Neural crest cell (in vitro differentiated cells): Measurements from ENCODE around the gene SLC35A2. TPM values are rescaled to one million over a fixed set of nuclear protein-coding genes. Genes with fewer than 3 reads are reported as not detected.

ENCODE experiments used
- DNase-seq: peaks from one replicate; pipeline ENCODE4 v3.0.0; 2021; ENCODE audit warnings: low read depth, mixed read lengths, low spot score
- H3K27ac Mint-ChIP-seq: one replicate; pipeline ENCODE4 v1.8.0; 2021; ENCODE audit warnings: mild to moderate bottlenecking, mixed read lengths; ENCODE audit not compliant: unreplicated experiment
- H3K27me3 Mint-ChIP-seq: 2 replicates; pipeline ENCODE4 v1.8.0; 2021; ENCODE audit warnings: low read depth, mild to moderate bottlenecking, mixed read lengths
- H3K36me3 Mint-ChIP-seq: 2 replicates; pipeline ENCODE4 v1.8.0; 2021; ENCODE audit warnings: low read depth, mild to moderate bottlenecking, mixed read lengths
- H3K4me1 Mint-ChIP-seq: 2 replicates; pipeline ENCODE4 v1.8.0; 2021; ENCODE audit warnings: mixed read lengths
- H3K4me3 Mint-ChIP-seq: one replicate; pipeline ENCODE4 v1.8.0; 2021; ENCODE audit warnings: mild to moderate bottlenecking, mixed read lengths
- H3K9me3 Mint-ChIP-seq: 2 replicates; pipeline ENCODE4 v1.8.0; 2021; ENCODE audit warnings: mixed read lengths
- CTCF ChIP-seq: fragments of 200-600 bp; sonication (generic); conservative IDR thresholded peaks from 2 replicates; pipeline ENCODE4 v1.5.0; 2021; ENCODE audit warnings: antibody characterized with exemption, mild to moderate bottlenecking
- total RNA-seq: library from RNA; stranded (reverse); gene quantifications from 2 replicates; pipeline ENCODE4 v1.2.1, GENCODE V29; 2021

The SLC35A2 gene
- total RNA-seq, 1 donor from 2014 or later: 22.6 TPM

- Mint-ChIP-seq H3K4me3 (peak overlapping the region; percentile 88), H3K36me3 (peaks cover 4% of the 10 kb centered on the region), H3K27me3 (no peaks in the 10 kb centered on the region), H3K27ac (peak overlapping the region; percentile 57), H3K9me3 (no peaks in the 10 kb centered on the region), H3K4me1 (peaks cover 31% of the 10 kb centered on the region)
- no peak for TF ChIP-seq CTCF
- DNase-seq: no peak
These were observed 6.8 kb upstream of the SLC35A2 start for GRCh38 chrX:48918301-48918642.

GRCh38 chrX:48917139-48918001 lies 5.9 kb upstream of the SLC35A2 start:
- peak; percentile 90 for TF ChIP-seq CTCF
- H3K4me3 Mint-ChIP-seq: peak overlapping the region; percentile 88
- H3K9me3 Mint-ChIP-seq: no peaks in the 10 kb centered on the region
- H3K27ac Mint-ChIP-seq: no peak overlapping the region
- peaks cover 33% of the 10 kb centered on the region for H3K4me1 Mint-ChIP-seq
- peaks cover 4% of the 10 kb centered on the region for H3K36me3 Mint-ChIP-seq
- peak; percentile 84 for DNase-seq
- no peaks in the 10 kb centered on the region for H3K27me3 Mint-ChIP-seq

- DNase-seq: no peak
- H3K36me3 Mint-ChIP-seq: no peaks in the 10 kb centered on the region
- no peaks in the 10 kb centered on the region for H3K9me3 Mint-ChIP-seq
- H3K4me3 Mint-ChIP-seq: peak overlapping the region; percentile 89
- no peak for TF ChIP-seq CTCF
- no peak overlapping the region for H3K27ac Mint-ChIP-seq
- H3K4me1 Mint-ChIP-seq: peaks cover 44% of the 10 kb centered on the region
- H3K27me3 Mint-ChIP-seq: no peaks in the 10 kb centered on the region
These were observed 3.4 kb upstream of the SLC35A2 start for GRCh38 chrX:48914593-48915493.

GRCh38 chrX:48913605-48914366 lies 2.3 kb upstream of the SLC35A2 start:
- Mint-ChIP-seq H3K4me1 (peaks cover 36% of the 10 kb centered on the region), H3K9me3 (no peaks in the 10 kb centered on the region), H3K4me3 (peak overlapping the region; percentile 89), H3K27me3 (no peaks in the 10 kb centered on the region), H3K36me3 (no peaks in the 10 kb centered on the region), H3K27ac (no peak overlapping the region)
- DNase-seq: no peak
- no peak for TF ChIP-seq CTCF

- H3K36me3 Mint-ChIP-seq: no peaks in the 10 kb centered on the region
- TF ChIP-seq CTCF: no peak
- peaks cover 20% of the 10 kb centered on the region for H3K4me1 Mint-ChIP-seq
- H3K9me3 Mint-ChIP-seq: no peaks in the 10 kb centered on the region
- H3K27ac Mint-ChIP-seq: peak overlapping the region; percentile 96
- no peak for DNase-seq
- H3K27me3 Mint-ChIP-seq: no peaks in the 10 kb centered on the region
- peak overlapping the region; percentile 89 for H3K4me3 Mint-ChIP-seq
These were observed 477 bp downstream of the SLC35A2 start for GRCh38 chrX:48910926-48911411.
